Liver (tissue), 9 donors: ENCODE data around the gene MSI2. TPM values are rescaled to one million over a fixed set of nuclear protein-coding genes. Genes with fewer than 3 reads are reported as not detected.

Source experiments
- DNase-seq: peaks from one replicate; pipeline ENCODE4 v3.0.0-alpha.2; 2017; ENCODE audit warnings: low spot score
- H3K27ac ChIP-seq, 2 donors: one replicate each; pipeline ENCODE4 v1.7.0; 2013; ENCODE audit warnings: inconsistent platforms in 2 of 2, low read length in 2 of 2, control low read depth in 1 of 2, low read depth in 1 of 2, mild to moderate bottlenecking in 1 of 2
- H3K27me3 ChIP-seq, 4 donors: one replicate each; pipeline versions ENCODE4 v1.6.1 to v1.7.0; 2013; ENCODE audit warnings: low read length in 3 of 4, inconsistent platforms in 1 of 4, mild to moderate bottlenecking in 1 of 4, moderate library complexity in 1 of 4; ENCODE audit not compliant: control insufficient read depth in 4 of 4, insufficient read depth in 4 of 4
- H3K36me3 ChIP-seq, 4 donors: one replicate each; pipeline versions ENCODE4 v1.6.1 to v1.7.0; 2013; ENCODE audit warnings: low read length in 3 of 4, mild to moderate bottlenecking in 3 of 4, low read depth in 1 of 4, moderate library complexity in 1 of 4; ENCODE audit not compliant: control insufficient read depth in 4 of 4, insufficient read depth in 3 of 4
- H3K4me1 ChIP-seq, 4 donors: one replicate each; pipeline versions ENCODE4 v1.6.1 to v1.7.0; 2013; ENCODE audit warnings: low read length in 3 of 4, mild to moderate bottlenecking in 3 of 4, moderate library complexity in 1 of 4; ENCODE audit not compliant: control insufficient read depth in 4 of 4, insufficient read depth in 4 of 4
- H3K4me3 ChIP-seq, 3 donors: one replicate each; pipeline versions ENCODE4 v1.6.1 to v1.7.0; 2013; ENCODE audit warnings: low read length in 3 of 3, control low read depth in 1 of 3, low read depth in 1 of 3, mild to moderate bottlenecking in 1 of 3
- H3K9ac ChIP-seq, 2 donors: one replicate each; pipeline ENCODE4 v1.7.0; 2013; ENCODE audit warnings: low read length in 2 of 2, mild to moderate bottlenecking in 2 of 2, moderate library complexity in 2 of 2, control low read depth in 1 of 2, low read depth in 1 of 2
- H3K9me3 ChIP-seq, 4 donors: one replicate each; pipeline versions ENCODE4 v1.6.1 to v1.7.0; 2013; ENCODE audit warnings: low read length in 3 of 4; ENCODE audit not compliant: control insufficient read depth in 4 of 4
- EGR1 ChIP-seq, 2 donors: IDR thresholded peaks; 2 replicates each; pipeline ENCODE4 v1.6.1; 2016 to 2018; ENCODE audit warnings: antibody characterized with exemption in 2 of 2, low read depth in 2 of 2
- FOXA1 ChIP-seq: IDR thresholded peaks from 2 replicates; pipeline ENCODE4 v1.6.1; 2016; ENCODE audit warnings: antibody characterized with exemption
- FOXA2 ChIP-seq: IDR thresholded peaks from 2 replicates; pipeline ENCODE4 v1.6.1; 2016; ENCODE audit warnings: antibody characterized with exemption
- GABPA ChIP-seq, 2 donors: IDR thresholded peaks in 1 of 2; conservative IDR thresholded peaks in 1 of 2; 2 replicates each; pipeline ENCODE4 v1.6.1; 2016; ENCODE audit warnings: antibody characterized with exemption in 2 of 2, mild to moderate bottlenecking in 1 of 2, moderate library complexity in 1 of 2
- HNF4A ChIP-seq, 2 donors: conservative IDR thresholded peaks; 2 replicates each; pipeline ENCODE4 v1.6.1; 2016; ENCODE audit warnings: antibody characterized with exemption in 2 of 2, mild to moderate bottlenecking in 2 of 2
- HNF4G ChIP-seq: IDR thresholded peaks from 2 replicates; pipeline ENCODE4 v1.6.1; 2016; ENCODE audit warnings: antibody characterized with exemption
- JUND ChIP-seq, 2 donors: IDR thresholded peaks; 2 replicates each; pipeline ENCODE4 v1.6.1; 2016; ENCODE audit warnings: antibody characterized with exemption in 2 of 2
- MAX ChIP-seq: IDR thresholded peaks from 2 replicates; pipeline ENCODE4 v1.6.1; 2016; ENCODE audit warnings: antibody characterized with exemption
- NR2F2 ChIP-seq: IDR thresholded peaks from 2 replicates; pipeline ENCODE4 v1.6.1; 2016; ENCODE audit warnings: antibody characterized with exemption
- RAD21 ChIP-seq, 2 donors: IDR thresholded peaks; 2 replicates each; pipeline ENCODE4 v1.6.1; 2016; ENCODE audit warnings: antibody characterized with exemption in 2 of 2, mild to moderate bottlenecking in 2 of 2
- REST ChIP-seq: IDR thresholded peaks from 2 replicates; pipeline ENCODE4 v1.6.1; 2016; ENCODE audit warnings: antibody characterized with exemption, mild to moderate bottlenecking
- RXRA ChIP-seq, 2 donors: IDR thresholded peaks; 2 replicates each; pipeline ENCODE4 v1.6.1; 2017 to 2018; ENCODE audit warnings: antibody characterized with exemption in 2 of 2, mild to moderate bottlenecking in 1 of 2
- SP1 ChIP-seq: IDR thresholded peaks from 2 replicates; pipeline ENCODE4 v1.6.1; 2018; ENCODE audit warnings: antibody characterized with exemption, mild to moderate bottlenecking
- TAF1 ChIP-seq: conservative IDR thresholded peaks from 2 replicates; pipeline ENCODE4 v1.6.1; 2016; ENCODE audit warnings: antibody characterized with exemption, mild to moderate bottlenecking
- YY1 ChIP-seq: IDR thresholded peaks from 2 replicates; pipeline ENCODE4 v1.6.1; 2016; ENCODE audit warnings: antibody characterized with exemption, mild to moderate bottlenecking
- ZBTB33 ChIP-seq: IDR thresholded peaks from 2 replicates; pipeline ENCODE4 v1.6.1; 2016; ENCODE audit warnings: antibody characterized with exemption
- WGBS: extraction: QIAGEN DNeasy Blood & Tissue Kit; methylation state at CpG from one replicate; pipeline ENCODE4 v1.1.7; 2013; 5-methylcytosine and 5-hydroxymethylcytosine counted together
- polyA plus RNA-seq, 2 donors: library from polyadenylated mRNA; stranded (reverse) in 1 of 2; unstranded in 1 of 2; fragments of 200-250 nt in 1 of 2; fragments of >200 nt in 1 of 2; fragmentation: Nextera tagmentation in 1 of 2; extraction: Ambion mirVana in 1 of 2; gene quantifications; one replicate each; pipeline versions ENCODE4 v1.2.1 to v1.2.3, GENCODE V29; 2013 to 2015
- total RNA-seq, 2 donors: library from RNA; depleted of rRNA; stranded (reverse); fragments of >200 nt; gene quantifications; one replicate each; pipeline ENCODE4 v1.2.3, GENCODE V29; 2014
- TF ChIP-seq, protein P1 (sequence below): IDR thresholded peaks from 2 replicates; pipeline ENCODE4 v1.6.1; 2016; ENCODE audit warnings: antibody characterized with exemption
- TF ChIP-seq, protein P2 (sequence below): fragments of 150-350 bp; IDR thresholded peaks from 2 replicates; pipeline ENCODE4 v1.5.1; 2017; ENCODE audit warnings: improper control_type of control experiment, low read depth, low read length; ENCODE audit not compliant: missing input control
- donor health status: healthy.
- donor health status: healthy.
- donor health status: healthy.
- donor health status: healthy.
- donor health status: healthy.

MSI2 gene
- total and polyA plus RNA-seq, 4 donors = 5.7 to 15.6 (median 9.2) TPM

GRCh38 chr17:57270801-57271245 is 14.5 kb downstream of the MSI2 start:
- peaks cover 0 to 21% (median 5%) of the 10 kb centered on the region in 4 donors for H3K36me3 ChIP-seq

More at GRCh38 chr17:57270801-57271245, 14.5 kb downstream of the MSI2 start:
- no peak for DNase-seq
- TF ChIP-seq RAD21 (IDR thresholded peaks at IDR 0.05) = no peak
- no peak for TF ChIP-seq MAX
- no peak for TF ChIP-seq SP1
- TF ChIP-seq HNF4G = no peak
- TF ChIP-seq RXRA (IDR thresholded peaks at IDR 0.05) = no peak
- TF ChIP-seq, protein P1, sequence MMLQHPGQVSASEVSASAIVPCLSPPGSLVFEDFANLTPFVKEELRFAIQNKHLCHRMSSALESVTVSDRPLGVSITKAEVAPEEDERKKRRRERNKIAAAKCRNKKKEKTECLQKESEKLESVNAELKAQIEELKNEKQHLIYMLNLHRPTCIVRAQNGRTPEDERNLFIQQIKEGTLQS = no peak
- TF ChIP-seq REST = no peak
- no peak for TF ChIP-seq GABPA (IDR thresholded peaks at IDR 0.05 in 1 of 2, conservative IDR thresholded peaks at IDR 0.05 in 1 of 2)
- no peak for TF ChIP-seq NR2F2
- no peak for TF ChIP-seq YY1
- TF ChIP-seq, protein P2, sequence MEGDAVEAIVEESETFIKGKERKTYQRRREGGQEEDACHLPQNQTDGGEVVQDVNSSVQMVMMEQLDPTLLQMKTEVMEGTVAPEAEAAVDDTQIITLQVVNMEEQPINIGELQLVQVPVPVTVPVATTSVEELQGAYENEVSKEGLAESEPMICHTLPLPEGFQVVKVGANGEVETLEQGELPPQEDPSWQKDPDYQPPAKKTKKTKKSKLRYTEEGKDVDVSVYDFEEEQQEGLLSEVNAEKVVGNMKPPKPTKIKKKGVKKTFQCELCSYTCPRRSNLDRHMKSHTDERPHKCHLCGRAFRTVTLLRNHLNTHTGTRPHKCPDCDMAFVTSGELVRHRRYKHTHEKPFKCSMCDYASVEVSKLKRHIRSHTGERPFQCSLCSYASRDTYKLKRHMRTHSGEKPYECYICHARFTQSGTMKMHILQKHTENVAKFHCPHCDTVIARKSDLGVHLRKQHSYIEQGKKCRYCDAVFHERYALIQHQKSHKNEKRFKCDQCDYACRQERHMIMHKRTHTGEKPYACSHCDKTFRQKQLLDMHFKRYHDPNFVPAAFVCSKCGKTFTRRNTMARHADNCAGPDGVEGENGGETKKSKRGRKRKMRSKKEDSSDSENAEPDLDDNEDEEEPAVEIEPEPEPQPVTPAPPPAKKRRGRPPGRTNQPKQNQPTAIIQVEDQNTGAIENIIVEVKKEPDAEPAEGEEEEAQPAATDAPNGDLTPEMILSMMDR = no peak
- TF ChIP-seq FOXA2 = no peak
- no peak for TF ChIP-seq FOXA1
- TF ChIP-seq EGR1 (IDR thresholded peaks at IDR 0.05; ENCODE audit: low read depth in 2 of 2) = no peak
- no peak for TF ChIP-seq ZBTB33
- no peak for TF ChIP-seq HNF4A (conservative IDR thresholded peaks at IDR 0.05)
- TF ChIP-seq JUND (IDR thresholded peaks at IDR 0.05) = no peak
- TF ChIP-seq TAF1 = no peak
- Histone ChIP-seq H3K9ac (no peak overlapping the region), H3K4me1 (no peaks in the 10 kb centered on the region), H3K27me3 (no peaks in the 10 kb centered on the region), H3K27ac (no peak overlapping the region), H3K4me3 (no peak overlapping the region), H3K9me3 (no peaks in the 10 kb centered on the region)
- 77% methylated on average over 7 of the region's 7 CpGs for WGBS
